Large intestine (tissue), 3 donors: Measurements from ENCODE around the gene KCNJ5. TPM values are rescaled to one million over a fixed set of nuclear protein-coding genes. Genes with fewer than 3 reads are reported as not detected.
"Not testable (repeated sequence)": the region's sequence is repeated elsewhere in the genome, so short reads cannot be mapped to it uniquely, and the experiment has no call there.

Experiments used
- DNase-seq, 2 donors: peaks; one replicate each; pipeline versions ENCODE4 v3.0.0 to v3.0.0-alpha.2; 2013
- H3K27ac ChIP-seq: one replicate; pipeline ENCODE4 v1.5.1; 2013; ENCODE audit warnings: low read length
- H3K27me3 ChIP-seq: 2 replicates; pipeline ENCODE4 v1.6.1; 2013; ENCODE audit warnings: low read length; ENCODE audit not compliant: control insufficient read depth, insufficient read depth
- H3K36me3 ChIP-seq: 2 replicates; pipeline ENCODE4 v1.6.1; 2013; ENCODE audit warnings: low read length; ENCODE audit not compliant: control insufficient read depth, insufficient read depth
- H3K4me1 ChIP-seq: one replicate; pipeline ENCODE4 v1.6.1; 2013; ENCODE audit warnings: low read length; ENCODE audit not compliant: control insufficient read depth, insufficient read depth
- H3K4me3 ChIP-seq: one replicate; pipeline ENCODE4 v1.5.1; 2013; ENCODE audit warnings: low read length
- H3K9me3 ChIP-seq: one replicate; pipeline ENCODE4 v1.6.1; 2013; ENCODE audit warnings: mild to moderate bottlenecking, low read depth, low read length, moderate library complexity; ENCODE audit not compliant: control insufficient read depth
- WGBS: methylation state at CpG from one replicate; pipeline ENCODE4 v1.1.5; 2013; ENCODE audit warnings: low lambda C conversion rate; ENCODE audit not compliant: insufficient coverage; 5-methylcytosine and 5-hydroxymethylcytosine counted together
- polyA plus RNA-seq: library from polyadenylated mRNA; unstranded; fragments of 120-200 nt; gene quantifications from one replicate; pipeline ENCODE4 v1.2.1, GENCODE V29; 2013

KCNJ5 gene
- polyA plus RNA-seq, 1 donor: 2.6 TPM

DNA sequence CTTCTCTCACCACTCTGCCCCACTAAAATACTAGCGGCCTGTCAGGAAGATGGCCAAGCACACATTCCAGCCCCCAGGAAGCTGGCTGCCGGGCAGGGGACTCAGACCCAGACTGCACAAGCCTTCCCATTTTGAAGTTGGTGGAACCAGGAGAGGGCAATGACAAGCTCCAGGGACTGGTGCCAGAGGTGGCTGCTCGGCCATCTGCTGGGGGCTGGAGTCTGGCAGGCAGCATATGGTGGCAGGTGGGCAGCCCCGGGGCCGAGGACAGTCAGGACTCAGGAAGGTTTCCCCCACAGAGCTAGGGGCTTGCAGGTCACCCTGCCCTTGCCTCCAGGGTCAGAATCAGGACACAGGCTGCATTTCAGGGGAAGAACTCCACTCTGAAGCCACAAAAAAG lies 22.6 kb downstream of the KCNJ5 start:
- Histone ChIP-seq H3K9me3 (no peaks in the 10 kb centered on the region), H3K4me1 (no peaks in the 10 kb centered on the region), H3K36me3 (no peaks in the 10 kb centered on the region), H3K27me3 (peaks cover 17% of the 10 kb centered on the region), H3K4me3 (no peak overlapping the region), H3K27ac (no peak overlapping the region)
- no CpG with 5 or more reads among the region's 5 CpGs for WGBS
- DNase-seq: no peak

DNA sequence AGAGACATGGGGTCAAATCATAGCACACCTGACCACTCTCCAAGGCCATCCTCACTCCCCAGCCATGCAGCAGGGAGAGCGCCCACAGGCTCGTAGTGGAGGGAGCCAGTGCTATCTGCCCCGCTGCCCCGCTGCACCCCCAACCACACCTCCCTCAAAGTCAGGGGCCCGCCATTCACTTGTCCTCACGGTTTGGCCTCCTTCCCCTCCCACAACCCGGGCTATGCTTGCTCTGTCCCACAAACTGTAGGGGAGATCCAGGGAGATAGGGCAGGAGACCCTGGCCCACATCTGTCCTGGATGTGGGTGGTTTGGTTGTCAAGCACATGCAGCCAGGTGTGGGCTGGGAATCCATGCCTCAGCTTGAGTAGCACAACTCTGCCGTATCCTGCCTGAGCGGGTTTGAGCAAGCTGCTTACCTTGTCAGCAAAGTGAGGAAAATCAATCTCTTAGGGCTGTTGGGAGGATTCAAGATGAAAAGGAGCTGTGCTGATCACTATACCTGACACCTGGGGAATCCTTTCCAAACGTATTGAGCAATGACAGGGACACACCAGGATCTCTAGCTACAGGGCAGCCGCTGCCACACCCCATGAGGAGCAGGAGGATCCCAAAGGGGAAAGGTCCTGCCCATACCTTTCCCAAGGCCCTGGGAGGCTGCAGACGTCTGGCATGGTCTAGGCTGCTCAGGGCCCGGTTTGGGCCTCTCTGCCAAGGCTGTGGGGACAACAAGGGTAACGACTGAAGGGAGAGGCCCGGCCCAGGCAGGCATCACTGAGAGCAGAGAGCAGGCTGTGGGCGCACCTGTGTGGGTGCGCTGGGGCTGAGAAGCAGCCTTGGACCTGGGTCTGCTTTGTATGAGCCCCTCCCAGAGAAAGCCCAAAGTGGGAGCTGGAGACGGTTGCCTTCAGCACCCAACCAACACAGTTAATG lies 23.3 kb downstream of the KCNJ5 start:
- Histone ChIP-seq H3K4me3 (no peak overlapping the region), H3K36me3 (no peaks in the 10 kb centered on the region), H3K4me1 (no peaks in the 10 kb centered on the region), H3K27ac (no peak overlapping the region), H3K9me3 (no peaks in the 10 kb centered on the region), H3K27me3 (peaks cover 11% of the 10 kb centered on the region)
- WGBS: no CpG with 5 or more reads among the region's 18 CpGs
- DNase-seq: no peak

DNA sequence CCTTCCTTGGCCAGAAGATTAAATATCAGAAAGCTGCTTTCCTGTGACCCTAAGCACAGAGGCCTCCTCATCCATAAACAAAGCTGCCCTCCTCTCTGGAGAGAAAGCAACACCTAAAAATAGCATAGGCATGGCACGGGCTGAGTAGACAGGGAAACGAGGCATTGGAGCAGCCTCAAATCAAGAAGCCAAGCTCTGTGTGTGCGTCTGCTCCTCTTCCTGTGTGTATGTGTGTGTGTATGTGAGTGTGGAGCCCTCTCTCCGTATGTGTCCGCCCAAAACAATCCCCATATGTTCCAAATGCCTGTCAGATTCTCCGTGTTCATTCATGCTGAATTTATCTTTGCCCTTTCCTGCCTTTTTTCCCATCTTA lies 24.0 kb downstream of the KCNJ5 start:
- Histone ChIP-seq H3K4me1 (no peaks in the 10 kb centered on the region), H3K9me3 (no peaks in the 10 kb centered on the region)
- WGBS: 100% methylated on average over 1 of the region's 6 CpGs

DNA sequence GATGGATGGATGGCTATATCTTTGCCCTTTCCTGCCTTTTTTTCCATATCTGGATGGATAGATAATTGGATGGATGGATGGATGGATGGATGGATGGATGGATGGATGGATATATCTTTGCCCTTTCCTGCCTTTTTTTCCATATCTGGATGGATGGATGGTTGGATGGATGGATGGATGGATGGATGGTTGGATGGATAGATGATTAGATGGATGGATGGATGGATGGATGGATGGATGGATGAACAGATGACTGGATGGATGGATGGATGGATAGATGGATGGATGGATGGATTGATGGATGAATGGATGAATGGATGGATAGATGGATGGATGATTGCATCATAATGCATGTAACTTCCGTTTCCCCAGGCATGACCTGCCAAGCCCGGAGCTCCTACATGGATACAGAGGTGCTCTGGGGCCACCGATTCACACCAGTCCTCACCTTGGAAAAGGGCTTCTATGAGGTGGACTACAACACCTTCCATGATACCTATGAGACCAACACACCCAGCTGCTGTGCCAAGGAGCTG lies 24.9 kb downstream of the KCNJ5 start:
- no CpG with 5 or more reads among the region's 3 CpGs for WGBS
- Histone ChIP-seq H3K27ac (no peak overlapping the region), H3K4me3 (no peak overlapping the region), H3K36me3 (no peaks in the 10 kb centered on the region), H3K4me1 (no peaks in the 10 kb centered on the region), H3K27me3 (peaks cover 10% of the 10 kb centered on the region), H3K9me3 (no peaks in the 10 kb centered on the region)
- DNase-seq: no peak

More for the DNA sequence above, 24.0 kb downstream of the KCNJ5 start:
- Histone ChIP-seq H3K27ac (no peak overlapping the region), H3K36me3 (no peaks in the 10 kb centered on the region), H3K27me3 (peaks cover 10% of the 10 kb centered on the region), H3K4me3 (no peak overlapping the region)
- no peak for DNase-seq

DNA sequence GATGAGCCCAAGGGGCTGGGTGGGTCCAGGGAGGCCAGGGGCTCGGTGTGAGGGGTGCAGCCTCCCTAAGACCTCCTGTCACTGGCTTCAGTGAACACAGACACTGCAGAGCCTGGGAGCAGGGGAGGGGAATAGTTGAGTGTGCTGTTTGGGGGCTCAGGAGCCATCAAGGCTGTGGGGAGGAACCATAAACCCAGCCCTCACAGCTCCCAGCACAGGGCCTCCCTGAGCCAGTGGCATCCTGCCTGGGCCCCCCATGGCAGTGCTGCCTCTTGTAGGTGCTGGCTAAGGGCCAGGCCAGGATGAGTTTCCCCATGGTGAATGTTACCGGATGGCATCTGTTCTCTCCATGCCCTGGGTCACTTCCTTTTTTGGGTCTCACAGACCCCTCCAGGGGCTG lies 25.5 kb downstream of the KCNJ5 start:
- no CpG with 5 or more reads among the region's 2 CpGs for WGBS
- no peak for DNase-seq
- Histone ChIP-seq H3K27me3 (peaks cover 8% of the 10 kb centered on the region), H3K27ac (no peak overlapping the region), H3K4me3 (no peak overlapping the region), H3K36me3 (no peaks in the 10 kb centered on the region), H3K9me3 (no peaks in the 10 kb centered on the region), H3K4me1 (no peaks in the 10 kb centered on the region)

DNA sequence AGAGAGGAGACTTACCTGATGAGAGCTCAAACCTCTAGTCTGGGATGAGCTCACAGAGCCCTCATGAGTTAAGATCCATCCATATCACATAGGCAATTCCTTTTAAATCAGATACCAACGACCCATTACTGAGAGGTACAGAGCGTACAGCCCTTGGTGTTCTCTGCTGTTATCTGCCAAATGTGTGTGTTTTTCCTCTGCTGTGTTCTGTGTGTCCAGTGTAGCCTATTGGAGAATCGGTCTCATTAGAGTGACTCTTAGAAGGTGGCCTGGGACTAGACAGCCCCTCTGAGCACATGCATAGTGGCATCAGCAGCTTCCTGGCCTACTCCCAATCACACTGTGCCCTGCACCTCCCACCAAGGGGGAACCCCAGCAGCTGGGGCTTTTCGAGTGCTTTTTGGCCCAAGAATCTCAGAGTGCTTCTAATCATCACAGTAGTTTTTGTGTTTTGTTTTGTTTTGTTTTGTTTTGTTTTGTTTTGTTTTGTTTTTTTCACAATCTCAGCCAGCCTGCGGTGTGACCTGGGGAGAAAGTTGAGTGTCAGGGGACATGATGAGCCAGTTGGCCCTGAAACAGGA lies 26.1 kb downstream of the KCNJ5 start:
- no CpG with 5 or more reads among the region's 5 CpGs for WGBS
- no peak for DNase-seq
- H3K36me3 ChIP-seq: no peaks in the 10 kb centered on the region
- no peaks in the 10 kb centered on the region for H3K4me1 ChIP-seq
- no peaks in the 10 kb centered on the region for H3K9me3 ChIP-seq
- no peak overlapping the region for H3K27ac ChIP-seq
- H3K4me3 ChIP-seq: no peak overlapping the region
- H3K27me3 ChIP-seq: peaks cover 8% of the 10 kb centered on the region

DNA sequence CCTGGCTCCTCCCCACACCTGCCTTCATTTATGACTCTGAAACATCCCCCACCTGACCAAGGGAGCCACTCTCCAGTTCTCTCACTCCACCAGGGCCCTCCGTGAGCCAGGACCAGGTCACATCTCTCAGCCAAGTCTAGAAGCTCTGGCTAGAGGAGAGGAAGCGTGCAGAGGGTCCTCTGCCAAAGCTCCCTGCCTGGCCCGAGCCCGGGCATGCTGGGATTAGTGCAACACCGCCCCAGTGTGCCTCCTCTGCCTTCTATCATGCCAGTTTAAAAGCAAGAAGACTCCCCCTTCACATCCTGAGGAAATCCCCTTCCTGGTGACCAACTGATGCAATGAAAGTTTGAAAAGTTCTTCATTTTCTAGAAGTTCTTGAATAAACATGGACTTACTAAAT lies 28.1 kb downstream of the KCNJ5 start:
- Histone ChIP-seq H3K36me3 (no peaks in the 10 kb centered on the region), H3K27me3 (peaks cover 3% of the 10 kb centered on the region), H3K27ac (no peak overlapping the region), H3K4me3 (no peak overlapping the region), H3K4me1 (no peaks in the 10 kb centered on the region), H3K9me3 (no peaks in the 10 kb centered on the region)
- DNase-seq: no peak
- no CpG with 5 or more reads among the region's 5 CpGs for WGBS

DNA sequence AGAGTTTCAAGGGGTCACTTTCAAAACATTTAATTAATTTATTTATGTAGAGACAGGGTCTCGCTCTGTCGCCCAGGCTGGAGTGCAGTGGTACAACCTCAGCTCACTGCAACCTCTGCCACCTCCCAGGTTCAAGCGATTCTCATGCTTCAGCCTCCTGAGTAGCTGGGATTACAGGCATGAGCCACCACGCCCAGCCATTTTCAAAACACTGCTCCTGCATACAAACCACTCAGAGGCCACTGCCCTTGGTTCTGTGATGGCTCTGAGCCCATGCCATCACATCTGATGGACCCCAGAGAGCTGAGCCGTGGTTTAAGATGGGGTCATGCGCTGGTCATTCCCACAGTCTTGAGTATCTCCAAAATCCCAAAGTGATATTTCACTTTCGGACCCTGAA lies 28.5 kb downstream of the KCNJ5 start:
- WGBS: no CpG with 5 or more reads among the region's 7 CpGs
- not testable (repeated sequence) for H3K9me3 ChIP-seq, H3K4me1 ChIP-seq, H3K4me3 ChIP-seq, H3K27ac ChIP-seq, DNase-seq, H3K27me3 ChIP-seq, H3K36me3 ChIP-seq

DNA sequence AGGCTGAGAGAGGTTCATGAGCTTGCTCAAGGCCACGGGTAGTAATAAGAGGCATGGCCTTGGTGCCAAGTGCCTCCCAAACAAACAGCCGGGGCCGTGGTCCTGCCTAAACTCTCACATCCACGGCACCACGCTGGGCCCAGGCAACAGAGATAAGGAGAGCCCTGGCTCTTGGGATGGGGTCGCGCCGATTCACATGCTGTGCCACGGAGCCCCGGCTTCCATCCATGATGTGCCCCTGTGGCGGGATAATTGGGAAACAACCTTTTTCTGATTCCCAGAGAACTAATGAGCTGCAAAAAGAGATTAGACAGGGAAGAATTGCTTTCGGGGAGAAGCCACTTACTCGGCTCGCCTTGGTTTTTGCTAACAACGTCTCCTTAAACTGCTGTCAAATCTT lies 29.5 kb downstream of the KCNJ5 start:
- no peaks in the 10 kb centered on the region for H3K4me1 ChIP-seq
- H3K27ac ChIP-seq: no peak overlapping the region
- WGBS: no CpG with 5 or more reads among the region's 15 CpGs
- DNase-seq: no peak
- H3K9me3 ChIP-seq: no peaks in the 10 kb centered on the region
- peaks cover 3% of the 10 kb centered on the region for H3K27me3 ChIP-seq
- H3K4me3 ChIP-seq: no peak overlapping the region
- H3K36me3 ChIP-seq: no peaks in the 10 kb centered on the region

DNA sequence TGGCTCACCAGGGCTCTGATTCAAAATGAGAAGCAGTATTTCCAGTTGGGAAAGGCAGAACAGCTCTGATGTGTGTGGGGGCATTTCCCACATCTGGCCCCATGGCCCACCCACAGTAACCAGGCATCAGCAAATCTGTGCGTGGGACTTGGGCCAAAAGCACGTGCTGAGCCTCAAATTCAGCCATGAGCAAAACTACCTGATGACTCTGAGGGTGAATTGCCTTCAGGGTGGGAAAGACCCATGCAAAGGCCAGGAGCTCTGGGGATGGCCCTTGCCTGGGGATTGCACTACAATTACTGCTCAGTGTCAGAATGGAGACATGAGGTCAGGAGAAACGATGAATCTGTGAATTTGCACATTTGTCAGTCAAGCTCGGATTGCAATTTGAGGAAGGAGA lies 30.6 kb downstream of the KCNJ5 start:
- Histone ChIP-seq H3K27ac (no peak overlapping the region), H3K4me3 (no peak overlapping the region), H3K4me1 (no peaks in the 10 kb centered on the region), H3K36me3 (no peaks in the 10 kb centered on the region), H3K27me3 (peaks cover 3% of the 10 kb centered on the region), H3K9me3 (no peaks in the 10 kb centered on the region)
- DNase-seq: no peak
- no CpG with 5 or more reads among the region's 4 CpGs for WGBS
